AG08395 (cell line): ENCODE data around the gene SEMA7A.
"Not testable (repeated sequence)": the region's sequence is repeated elsewhere in the genome, so short reads cannot be mapped to it uniquely, and the experiment has no call there.

ENCODE experiments used
- DNase-seq: peaks from one replicate; pipeline ENCODE4 v3.0.0; 2012; ENCODE audit warnings: mixed read lengths, low spot score

The SEMA7A gene

DNA sequence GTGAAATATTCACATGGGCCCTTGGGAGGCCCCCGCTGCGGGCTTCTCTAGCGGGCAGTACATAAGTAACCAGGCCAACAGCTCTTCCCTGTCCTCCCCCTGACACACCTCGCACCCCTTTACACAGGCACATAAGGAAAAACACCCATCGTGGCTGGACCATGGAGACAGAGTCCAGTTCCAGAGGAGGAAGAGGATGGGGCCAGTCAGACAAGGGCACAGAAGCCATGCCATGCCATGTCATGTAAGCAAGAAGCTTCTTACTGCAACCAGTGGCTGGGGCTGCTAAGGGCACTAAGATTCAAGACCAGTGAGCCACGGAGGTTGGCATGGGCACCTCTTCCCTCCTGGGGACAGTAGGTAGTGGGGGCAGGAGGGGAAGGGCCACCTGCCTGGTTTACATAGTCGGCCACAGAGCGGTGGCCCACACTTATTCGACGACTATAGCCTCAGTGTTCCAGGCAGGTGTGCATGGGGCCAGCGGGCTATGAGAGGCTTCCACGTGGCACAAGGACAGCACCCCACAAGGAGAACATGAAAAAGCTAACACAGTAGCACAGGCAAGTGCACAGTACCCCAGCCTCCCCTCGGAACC lies 60.6 kb downstream of the SEMA7A start:
- no peak for DNase-seq

DNA sequence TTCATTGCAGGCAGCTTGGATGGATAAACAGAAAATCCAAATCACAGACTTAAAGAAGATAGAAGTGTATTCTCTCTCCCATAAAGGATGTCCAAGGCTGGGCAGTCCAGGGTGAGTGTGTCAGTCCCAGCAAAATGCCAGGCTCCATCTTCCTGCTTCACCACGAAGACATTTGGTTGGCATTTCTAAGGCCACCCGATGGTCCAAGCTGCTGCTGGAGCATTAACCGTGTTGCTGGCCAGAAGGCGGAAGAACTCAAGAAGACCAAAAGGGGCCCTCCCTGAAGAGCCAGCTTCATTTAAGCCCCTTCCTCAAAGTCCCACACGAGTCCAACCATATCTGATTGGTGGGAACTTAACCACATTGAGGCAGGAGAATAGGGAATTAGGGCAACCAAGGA lies 63.3 kb downstream of the SEMA7A start:
- DNase-seq, result no peak

DNA sequence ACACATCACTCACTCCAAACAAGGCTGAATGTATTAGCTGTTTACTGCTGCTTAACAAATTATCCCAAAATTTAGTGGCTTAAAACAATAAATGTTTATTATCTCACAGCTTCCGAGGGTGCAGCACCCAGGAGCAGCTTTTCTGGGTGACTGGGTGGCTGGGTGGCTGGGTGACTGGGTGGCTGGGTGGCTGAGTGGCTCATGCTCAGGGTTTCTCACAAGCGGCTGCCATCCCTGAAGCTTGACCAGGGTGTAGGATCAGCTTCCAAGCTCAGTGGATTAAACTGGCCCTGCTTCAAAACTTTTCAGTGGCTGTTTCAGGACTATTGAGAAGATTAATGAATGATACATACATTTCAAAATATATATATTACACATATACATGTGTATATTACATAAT lies 64.0 kb downstream of the SEMA7A start:
- no peak for DNase-seq

DNA sequence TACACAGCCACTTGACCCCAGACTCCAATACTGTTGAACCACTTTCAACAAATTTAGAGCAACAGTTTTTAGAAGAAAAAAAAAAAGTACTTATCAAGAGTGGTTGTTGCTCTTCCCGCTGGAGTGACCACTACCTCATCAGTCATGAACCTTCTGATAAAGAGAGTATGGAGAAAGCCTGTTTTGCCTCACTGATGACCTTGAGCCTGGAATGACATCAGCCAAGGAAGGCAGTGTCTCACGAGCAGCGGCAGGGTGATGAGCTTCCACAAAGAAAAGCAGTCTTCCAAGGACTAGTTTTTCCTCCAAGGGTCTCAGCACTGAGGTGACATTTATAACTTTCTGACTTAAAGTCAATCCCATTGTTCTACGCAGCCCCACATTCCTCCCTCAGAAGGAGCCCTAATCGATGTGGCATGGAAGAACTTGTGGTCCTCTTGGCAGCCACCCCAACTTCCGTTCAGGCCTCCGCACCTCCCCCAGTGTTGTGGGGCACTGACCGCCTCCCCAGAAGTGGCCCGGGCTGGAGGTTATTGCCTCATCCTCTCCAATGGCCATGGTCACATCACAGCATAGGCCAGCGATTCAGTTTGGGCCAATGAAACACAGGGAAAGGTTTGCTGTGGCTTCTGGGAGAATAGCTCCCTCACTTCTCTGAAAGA lies 64.5 kb downstream of the SEMA7A start:
- no peak for DNase-seq

DNA sequence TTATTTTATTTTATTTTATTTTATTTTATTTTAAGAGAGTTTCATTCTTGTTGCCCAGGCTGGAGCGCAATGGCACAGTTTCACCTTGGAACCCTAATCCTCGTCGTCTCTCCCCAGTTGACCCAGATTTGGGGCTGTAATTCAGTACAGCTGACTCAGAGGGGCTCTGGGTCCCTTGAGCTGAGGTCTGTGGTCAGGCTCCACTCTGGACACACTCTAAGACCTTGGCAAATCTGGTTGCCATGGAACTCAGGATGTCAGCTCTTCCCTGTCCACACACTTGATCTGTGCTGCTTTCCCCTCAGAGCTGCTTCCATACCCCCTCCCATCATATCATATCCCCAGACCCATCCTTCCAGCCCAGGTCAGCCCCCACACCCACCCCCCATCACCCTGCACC lies 65.6 kb downstream of the SEMA7A start:
- no peak for DNase-seq

DNA sequence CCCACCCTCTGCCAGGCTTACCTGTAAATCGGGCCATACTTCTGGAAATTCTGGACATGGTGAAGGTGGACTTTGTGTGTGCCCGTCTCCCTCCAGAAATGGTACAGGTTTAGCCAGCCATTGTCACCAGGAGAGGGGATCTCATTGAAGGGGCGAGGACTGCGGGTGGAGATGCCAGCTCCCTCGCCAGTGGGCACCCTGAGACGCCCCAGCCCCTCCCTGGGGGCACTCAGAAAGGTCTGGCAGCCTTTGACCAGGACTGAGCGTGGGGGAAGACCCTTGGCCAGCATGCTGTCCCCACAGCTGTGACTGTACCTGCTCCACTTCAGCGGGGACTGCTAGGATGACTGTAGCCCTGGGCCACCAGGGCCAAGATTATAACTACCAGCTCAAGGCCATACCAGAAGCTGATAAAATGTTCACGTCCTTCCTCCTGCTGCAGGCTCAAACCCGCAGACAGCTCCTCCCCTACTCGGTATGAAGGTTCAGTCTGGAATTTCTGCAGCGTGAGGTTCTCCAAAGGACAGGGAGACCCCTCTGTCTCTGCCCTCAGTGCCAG lies 66.4 kb downstream of the SEMA7A start, which contains the start of gene CYP11A1:
Gene CYP11A1 (minus strand): TSS at position 351 of the 559 bp plus-strand sequence. CDS start 61 bp downstream, at position 290.
- DNase-seq, result no peak

DNA sequence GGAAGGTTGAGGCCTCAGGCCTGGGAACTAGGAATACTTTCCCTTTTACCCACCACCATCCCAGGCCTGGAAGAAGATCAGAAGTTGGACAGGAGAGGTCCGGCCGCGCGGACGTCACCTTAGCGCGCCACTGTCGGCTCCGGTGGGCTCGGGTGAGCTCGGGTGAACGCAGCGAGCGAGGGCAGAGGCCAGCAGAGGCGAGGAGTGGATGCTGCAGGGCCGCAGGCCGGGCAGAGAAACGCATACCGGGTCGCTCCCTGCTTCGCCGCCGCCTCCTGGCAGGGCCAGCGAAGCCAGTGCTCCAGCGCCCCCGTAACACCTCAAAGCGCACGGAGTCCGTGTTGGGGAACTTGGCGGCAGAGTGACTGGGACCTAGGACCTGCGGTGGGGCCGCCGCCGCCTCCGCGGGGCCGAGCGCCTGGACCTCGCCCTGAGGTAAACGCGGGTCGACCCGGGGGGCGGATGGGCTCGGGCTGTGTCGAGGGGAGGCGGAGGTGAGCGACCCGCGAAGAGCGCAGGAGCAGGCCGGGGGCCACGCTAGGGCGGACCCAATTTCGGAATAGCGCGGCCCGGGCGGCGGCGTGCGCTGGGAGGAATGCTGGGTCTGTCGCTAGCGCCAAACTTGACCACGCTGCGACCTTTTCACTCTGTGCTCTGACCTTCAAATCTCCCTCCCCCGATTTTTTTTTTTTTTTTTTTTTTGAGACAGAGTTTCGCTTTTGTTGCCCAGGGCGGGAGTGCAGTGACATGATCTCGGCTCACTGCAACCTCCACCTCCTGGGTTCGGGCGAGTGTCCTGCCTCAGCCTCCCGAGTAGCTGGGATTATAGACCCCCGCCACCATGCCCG lies 67.9 kb downstream of the SEMA7A start:
- DNase-seq, result peak; percentile 73

DNA sequence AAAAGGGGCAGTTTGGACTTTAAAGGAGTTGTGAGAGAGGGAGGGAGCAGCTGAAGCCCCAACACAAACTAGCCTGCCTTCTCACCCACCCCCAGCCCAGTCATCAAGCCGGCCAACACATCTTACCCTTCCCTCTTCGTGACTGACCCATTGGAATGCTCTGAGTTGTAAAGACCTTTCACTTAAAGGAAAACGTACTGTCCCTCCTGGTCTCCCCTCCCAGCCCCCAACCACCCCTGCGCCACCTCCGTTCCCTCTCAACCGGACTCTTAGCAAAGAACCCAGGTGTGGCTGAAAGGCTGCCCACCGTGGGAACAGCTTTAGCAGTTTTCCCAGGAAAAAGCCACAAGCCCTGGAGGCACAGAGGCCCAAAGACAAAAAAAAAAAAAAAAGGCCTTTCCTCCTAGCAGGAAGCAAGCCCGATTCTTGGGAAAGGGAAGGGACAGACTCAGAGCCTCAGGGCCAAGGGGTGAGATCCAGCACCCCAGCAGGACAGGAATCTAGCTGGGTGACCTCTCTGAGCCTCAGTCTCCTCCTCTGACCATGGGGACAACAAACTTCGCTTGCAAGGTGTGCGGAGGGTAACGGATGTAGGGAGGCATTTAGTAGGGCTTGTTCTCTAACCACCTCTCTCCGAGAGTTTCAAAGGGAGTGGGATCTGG lies 68.7 kb downstream of the SEMA7A start:
- no peak for DNase-seq

DNA sequence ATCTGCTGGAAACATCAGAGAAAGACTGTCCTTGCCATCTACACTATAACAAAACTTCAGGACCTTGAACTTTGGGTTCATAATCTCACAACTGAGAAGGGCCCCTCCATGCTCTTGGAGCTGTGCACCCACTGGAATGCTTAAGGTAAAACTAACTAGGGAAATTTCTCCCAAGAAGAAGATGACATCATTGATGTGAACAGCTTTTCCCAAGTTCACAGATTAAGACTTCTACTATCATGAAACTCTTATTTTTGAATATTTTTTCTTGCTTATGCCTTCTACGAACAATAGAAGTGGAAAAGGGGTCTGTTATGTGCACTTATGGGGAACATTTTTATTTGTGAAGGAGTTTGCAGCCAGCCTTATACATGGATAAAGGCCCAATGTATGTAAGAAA lies 71.3 kb downstream of the SEMA7A start:
- no peak for DNase-seq

DNA sequence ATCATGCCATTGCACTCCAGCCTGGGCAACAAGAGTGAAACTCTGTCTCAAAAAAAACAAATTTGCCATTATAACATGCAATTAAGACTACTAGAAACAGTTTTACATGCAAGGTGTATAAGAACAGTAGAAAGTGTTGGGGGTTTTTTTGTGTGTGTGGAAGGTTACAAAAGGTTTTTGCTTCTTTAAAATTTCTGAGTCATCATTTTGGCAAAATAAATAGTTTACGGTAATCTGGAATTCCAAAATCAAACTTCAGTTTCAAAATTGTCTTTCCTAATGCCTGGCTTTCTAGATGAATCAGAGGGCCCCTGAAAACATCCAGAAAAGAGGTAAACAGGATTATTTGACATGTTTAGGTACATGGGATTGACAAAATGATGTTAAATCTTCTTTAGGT lies 72.9 kb downstream of the SEMA7A start:
- DNase-seq, result not testable (repeated sequence)

DNA sequence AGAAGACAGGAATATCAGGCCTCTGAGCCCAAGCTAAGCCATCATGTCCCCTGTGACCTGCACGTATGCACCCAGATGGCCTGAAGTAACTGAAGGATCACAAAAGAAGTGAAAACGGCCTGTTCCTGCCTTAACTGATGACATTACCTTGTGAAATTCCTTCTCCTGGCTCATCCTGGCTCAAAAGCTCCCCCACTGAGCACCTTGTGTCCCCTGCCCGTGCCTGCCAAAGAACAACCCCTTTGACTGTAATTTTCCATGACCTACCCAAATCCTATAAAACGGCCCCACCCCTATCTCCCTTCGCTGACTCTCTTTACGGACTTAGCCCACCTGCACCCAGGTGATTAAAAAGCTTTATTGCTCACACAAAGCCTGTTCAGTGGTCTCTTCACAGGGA lies 74.4 kb downstream of the SEMA7A start:
- not testable (repeated sequence) for DNase-seq
